HL-60 (cell line): ENCODE data around the gene PRPF6.

ENCODE experiments used
- GABPA ChIP-seq: IDR thresholded peaks from 2 replicates; pipeline ENCODE4 v1.6.1; 2012; ENCODE audit warnings: low read depth
- POLR2AphosphoS5 ChIP-seq: IDR thresholded peaks from 2 replicates; pipeline ENCODE4 v1.6.1; 2012; ENCODE audit warnings: low read depth
- REST ChIP-seq: IDR thresholded peaks from 2 replicates; pipeline ENCODE4 v1.6.1; 2012; ENCODE audit warnings: low read depth; ENCODE audit not compliant: insufficient replicate concordance
- TF ChIP-seq, protein P1 (sequence below): IDR thresholded peaks from one replicate; pipeline ENCODE4 v1.5.1; 2011; ENCODE audit warnings: low read length, control low read depth, inconsistent platforms; ENCODE audit not compliant: insufficient read depth

DNA sequence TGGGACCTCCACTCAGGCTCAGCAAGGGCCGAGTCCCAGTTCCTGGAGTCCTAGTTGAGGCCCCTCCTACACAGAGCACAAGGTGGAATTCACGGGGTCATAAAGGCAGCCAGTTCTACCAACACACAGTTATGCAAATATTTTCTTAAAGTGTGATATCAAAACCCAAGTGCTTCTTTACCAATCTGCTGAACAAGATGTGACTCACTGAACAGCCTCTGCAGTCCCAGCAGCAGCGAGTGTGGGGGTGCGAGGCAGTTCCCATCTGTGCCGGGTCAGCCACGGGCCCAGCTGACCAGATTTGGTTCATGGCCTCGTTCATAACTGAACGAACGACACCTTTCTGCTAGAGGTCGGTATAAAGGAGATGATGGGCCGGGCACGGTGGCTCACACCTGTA lies 77.6 kb downstream of the PRPF6 start:
- no peak for TF ChIP-seq POLR2AphosphoS5
- TF ChIP-seq, protein P1, sequence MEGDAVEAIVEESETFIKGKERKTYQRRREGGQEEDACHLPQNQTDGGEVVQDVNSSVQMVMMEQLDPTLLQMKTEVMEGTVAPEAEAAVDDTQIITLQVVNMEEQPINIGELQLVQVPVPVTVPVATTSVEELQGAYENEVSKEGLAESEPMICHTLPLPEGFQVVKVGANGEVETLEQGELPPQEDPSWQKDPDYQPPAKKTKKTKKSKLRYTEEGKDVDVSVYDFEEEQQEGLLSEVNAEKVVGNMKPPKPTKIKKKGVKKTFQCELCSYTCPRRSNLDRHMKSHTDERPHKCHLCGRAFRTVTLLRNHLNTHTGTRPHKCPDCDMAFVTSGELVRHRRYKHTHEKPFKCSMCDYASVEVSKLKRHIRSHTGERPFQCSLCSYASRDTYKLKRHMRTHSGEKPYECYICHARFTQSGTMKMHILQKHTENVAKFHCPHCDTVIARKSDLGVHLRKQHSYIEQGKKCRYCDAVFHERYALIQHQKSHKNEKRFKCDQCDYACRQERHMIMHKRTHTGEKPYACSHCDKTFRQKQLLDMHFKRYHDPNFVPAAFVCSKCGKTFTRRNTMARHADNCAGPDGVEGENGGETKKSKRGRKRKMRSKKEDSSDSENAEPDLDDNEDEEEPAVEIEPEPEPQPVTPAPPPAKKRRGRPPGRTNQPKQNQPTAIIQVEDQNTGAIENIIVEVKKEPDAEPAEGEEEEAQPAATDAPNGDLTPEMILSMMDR = no peak
- TF ChIP-seq REST = no peak
- TF ChIP-seq GABPA = no peak
